GM21576 (cell line): ENCODE measurements around the gene LGR6.
"Not testable (repeated sequence)": the region's sequence is repeated elsewhere in the genome, so short reads cannot be mapped to it uniquely, and the experiment has no call there.

Experiments
- ATAC-seq: cut with Tn5 transposase; IDR thresholded peaks from one replicate; pipeline ENCODE4 v1.9.1; 2021; ENCODE audit warnings: mild to moderate bottlenecking, moderate library complexity; ENCODE audit not compliant: unreplicated experiment

Gene LGR6

GRCh38 chr1:202172015-202172355 lies 21.6 kb upstream of the LGR6 start:
- ATAC-seq = no peak

- no peak for ATAC-seq
These were observed 19.6 kb upstream of the LGR6 start for GRCh38 chr1:202173993-202174392.

- ATAC-seq = no peak
These were observed 16.4 kb upstream of the LGR6 start for GRCh38 chr1:202176949-202177927.

DNA sequence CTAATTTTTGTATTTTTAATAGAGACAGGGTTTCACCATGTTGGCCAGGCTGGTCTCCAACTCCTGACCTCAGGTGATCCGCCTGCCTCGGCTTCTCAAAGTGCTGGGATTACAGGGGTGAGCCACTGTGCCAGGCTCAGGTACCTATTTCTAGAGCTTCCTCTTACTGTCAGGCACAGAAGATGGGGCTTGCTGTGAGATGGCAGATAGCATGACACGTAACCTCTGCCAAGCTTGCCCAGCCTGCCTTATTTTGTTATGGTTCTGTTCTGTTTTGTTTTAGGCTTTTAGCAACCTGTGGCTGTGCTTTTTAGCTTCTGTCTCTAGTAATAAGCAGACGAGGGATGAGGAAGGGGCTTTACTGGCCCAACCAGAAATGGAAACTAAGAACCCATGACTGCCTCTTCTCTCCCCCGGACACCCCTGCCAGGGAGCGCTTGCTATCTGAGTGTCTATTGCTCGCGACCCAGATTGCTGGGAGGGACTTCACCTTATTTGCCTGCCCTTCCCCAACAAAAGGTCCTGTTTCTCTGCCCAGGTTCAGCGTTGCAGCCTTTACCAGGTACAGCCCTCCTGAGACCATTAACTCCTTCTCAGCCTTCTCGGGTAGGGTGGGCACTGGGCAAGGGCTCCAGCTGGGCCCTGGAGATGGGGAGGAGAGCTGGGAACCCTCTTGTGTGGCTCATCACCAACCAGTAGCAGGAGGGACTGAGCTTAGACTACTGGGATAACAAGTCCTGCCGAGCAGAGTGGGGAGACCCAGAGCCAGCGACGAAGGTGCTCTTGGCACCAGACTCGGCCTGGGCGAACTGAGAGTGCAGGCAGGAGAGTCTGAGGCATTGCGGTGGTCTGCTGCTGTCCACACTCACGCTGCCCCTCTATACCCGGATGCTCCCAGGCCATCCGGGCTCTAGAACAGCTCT lies 13.5 kb upstream of the LGR6 start:
- ATAC-seq = no peak

DNA sequence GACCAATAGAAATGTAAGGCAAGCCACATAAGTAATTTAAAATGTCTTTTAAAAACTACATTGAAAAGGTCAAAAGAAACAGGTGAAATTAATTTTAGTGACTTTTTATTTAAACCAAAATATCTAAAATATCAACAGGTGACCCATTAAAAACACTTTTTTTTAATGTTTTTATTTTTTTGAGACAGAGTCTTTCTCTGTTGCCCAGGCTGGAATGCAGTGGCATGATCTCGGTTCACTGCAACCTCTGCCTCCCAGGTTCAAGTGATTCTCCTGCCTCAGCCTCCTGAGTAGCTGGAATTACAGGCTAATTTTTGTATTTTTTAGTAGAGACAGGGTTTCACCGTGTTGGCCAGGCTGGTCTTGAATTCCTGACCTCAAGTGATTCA lies 12.9 kb upstream of the LGR6 start:
- ATAC-seq = not testable (repeated sequence)

DNA sequence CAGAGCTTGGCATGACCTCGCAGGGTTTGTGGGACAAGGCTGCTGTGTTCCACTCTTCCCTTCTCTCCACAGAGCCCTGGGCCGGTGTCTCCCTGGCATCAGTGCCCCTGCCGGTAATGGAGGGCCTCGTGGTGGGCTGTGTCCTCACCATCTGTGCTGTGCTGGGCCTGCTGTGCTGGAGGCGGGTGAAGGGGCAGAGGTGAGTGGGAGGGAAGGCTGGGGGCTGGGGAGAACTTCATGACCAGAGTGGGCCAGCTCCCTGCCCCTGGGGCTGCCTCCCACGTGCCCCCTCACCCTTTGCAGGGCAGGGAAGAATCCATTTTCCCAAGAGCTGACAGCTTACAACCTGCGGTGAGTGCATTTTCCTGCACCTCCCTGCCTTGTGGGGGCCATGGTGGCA lies 12.0 kb upstream of the LGR6 start:
- ATAC-seq = no peak

DNA sequence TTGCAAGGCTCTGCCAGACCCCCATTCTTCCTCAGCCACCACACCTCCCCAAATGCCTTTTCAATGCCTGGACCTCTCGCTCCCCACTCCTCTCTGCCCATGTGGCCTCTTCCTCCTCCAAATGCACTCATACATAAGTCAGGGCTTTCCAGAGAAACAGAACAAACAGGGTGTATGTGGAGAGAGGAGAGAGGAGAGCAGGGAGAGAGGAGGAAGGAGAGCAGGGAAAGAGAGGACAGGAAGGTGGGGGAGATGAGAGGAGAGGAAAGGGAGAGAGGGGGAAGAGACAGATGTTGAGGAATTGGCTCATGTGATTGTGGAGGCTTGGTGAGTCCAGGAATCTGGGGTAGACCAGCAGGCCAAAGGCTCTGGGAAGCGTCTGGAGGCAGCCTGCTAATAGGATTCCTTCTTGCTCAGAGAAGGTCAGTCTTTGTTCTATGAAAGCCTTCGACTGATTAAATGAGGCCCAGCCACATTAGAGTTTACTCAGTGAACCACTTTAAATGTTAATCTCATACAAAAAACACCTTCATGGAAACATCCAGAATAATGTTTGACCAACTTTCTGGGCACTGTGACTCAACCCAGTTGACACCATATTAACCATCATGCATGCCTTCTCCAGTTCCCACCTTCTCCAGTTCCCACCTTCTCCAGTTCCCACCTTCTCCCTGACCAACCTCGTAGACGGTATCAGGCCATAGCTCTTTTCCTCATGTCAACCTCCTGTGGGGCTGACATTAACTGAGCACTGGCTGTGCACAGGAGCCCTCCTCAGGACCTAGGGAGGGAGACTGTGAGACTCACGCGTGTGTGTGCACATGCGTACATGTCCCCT lies 11.3 kb upstream of the LGR6 start:
- ATAC-seq = no peak

DNA sequence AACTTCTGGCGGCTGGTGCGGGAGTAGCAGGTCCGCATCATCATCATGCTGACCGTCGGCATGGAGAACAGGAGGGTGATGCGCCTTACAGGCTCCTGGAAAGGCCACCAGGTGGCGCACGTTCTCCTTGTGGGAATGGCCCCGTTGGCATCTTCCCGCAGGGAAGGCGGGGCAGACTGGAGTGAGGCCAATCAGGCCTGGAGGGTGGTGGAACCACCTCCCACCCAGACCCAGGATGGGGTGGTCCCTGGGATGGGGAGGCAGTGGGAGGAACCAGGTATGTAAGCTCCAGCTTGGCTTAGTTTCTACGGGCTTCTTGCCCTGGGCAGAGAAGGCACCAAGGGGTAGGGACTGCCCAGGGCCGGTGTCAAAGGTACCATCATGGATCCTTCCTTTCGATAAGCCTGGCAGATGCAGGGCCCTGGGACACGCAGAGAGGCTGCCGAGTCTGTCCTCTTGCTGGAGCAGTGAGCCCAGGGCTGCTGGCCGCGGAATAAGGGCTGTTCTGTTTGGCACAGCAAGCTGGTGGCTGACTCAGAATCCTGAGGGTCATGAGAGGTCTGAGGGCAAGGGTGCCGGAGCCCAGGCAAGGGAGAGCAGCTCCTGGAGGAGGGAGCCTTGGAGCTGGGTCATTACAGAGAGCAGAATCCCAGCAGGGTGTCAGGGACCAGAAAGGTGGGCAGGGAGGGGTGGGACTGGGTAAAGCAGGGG lies 8.7 kb upstream of the LGR6 start:
- ATAC-seq = peak; percentile 57

GRCh38 chr1:202186327-202186726 lies 7.3 kb upstream of the LGR6 start:
- no peak for ATAC-seq

- no peak for ATAC-seq
These were observed 6.4 kb upstream of the LGR6 start for GRCh38 chr1:202187041-202187671.

DNA sequence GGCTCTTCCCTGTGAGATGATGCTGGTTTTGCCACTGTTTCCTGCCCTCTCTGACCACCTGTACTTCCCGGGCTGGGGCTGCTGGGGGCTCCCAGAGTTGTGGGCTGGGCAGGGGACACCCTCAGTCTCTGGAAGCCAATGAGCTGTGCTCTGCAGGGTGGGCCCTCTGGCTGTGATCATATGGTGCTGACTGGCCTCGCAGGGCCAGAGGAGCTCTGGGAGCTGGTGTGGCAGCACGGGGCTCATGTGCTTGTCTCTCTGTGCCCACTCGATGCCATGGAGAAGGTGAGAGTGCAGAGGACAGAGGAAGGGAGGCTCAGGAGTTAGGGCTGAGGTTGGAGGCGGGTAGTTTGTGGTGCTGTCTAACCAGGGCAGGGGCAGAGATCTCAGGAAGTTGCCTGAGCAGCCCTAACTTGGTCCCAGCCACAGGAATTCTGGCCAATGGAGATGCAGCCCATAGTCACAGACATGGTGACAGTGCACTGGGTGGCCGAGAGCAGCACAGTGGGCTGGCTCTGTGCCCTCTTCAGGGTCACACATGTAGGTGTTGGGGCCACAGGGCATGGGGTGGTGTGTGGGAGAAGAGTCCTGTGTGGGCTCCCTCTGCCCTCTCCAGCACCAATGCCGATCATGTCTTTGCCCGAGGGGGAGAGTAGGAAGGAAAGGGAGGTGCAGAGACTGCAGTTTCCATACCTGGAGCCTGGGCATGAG lies 5.7 kb upstream of the LGR6 start:
- no peak for ATAC-seq

- ATAC-seq = no peak
These were observed 4.4 kb upstream of the LGR6 start for GRCh38 chr1:202189001-202189790.

GRCh38 chr1:202189918-202190715 lies 3.5 kb upstream of the LGR6 start:
- no peak for ATAC-seq

DNA sequence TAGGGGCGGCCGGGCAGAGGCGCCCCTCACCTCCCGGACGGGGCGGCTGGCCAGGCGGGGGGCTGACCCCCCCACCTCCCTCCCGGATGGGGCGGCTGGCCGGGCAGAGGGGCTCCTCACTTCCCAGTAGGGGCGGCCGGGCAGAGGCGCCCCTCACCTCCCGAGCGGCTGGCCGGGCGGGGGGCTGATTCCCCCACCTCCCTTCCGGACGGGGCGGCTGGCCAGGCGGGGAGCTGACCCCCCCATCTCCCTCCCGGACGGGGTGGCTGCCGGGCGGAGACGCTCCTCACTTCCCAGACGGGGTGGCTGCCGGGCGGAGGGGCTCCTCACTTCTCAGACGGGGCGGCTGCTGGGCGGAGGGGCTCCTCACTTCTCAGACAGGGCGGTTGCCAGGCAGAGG lies 2.2 kb upstream of the LGR6 start:
- not testable (repeated sequence) for ATAC-seq

- no peak for ATAC-seq
These were observed 607 bp upstream of the LGR6 start for GRCh38 chr1:202192770-202193613.

DNA sequence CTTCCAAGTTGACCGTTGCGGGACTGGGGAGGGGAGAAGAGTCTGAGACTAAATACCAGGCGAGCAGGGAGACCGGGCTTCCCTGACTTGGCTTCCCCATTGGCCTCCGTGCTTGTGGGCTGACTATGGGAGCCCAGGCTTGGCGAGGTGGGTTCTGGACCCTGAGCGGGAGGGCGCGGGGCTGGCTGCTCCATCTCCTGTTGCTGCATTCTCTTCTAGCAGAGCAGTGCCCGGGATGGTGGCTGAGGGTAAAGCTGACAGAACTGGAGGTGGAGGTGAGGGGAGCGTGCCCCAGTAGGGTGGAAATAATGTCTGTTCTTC lies 689 bp downstream of the LGR6 start:
- no peak for ATAC-seq
